ENCODE results near the gene PIAS1. TPM values are rescaled to one million over a fixed set of nuclear protein-coding genes. Genes with fewer than 3 reads are reported as not detected.
A peak's percentile ranks its signal among the peaks of the same experiment; 100 is the strongest.

PIAS1 gene
- total and polyA plus RNA-seq, 9 of the 15 experiments (the other 6 are each of a cell fraction or from before 2014, with no cell fraction given): 18.0 to 59.1 (median 28.5) TPM

DNA sequence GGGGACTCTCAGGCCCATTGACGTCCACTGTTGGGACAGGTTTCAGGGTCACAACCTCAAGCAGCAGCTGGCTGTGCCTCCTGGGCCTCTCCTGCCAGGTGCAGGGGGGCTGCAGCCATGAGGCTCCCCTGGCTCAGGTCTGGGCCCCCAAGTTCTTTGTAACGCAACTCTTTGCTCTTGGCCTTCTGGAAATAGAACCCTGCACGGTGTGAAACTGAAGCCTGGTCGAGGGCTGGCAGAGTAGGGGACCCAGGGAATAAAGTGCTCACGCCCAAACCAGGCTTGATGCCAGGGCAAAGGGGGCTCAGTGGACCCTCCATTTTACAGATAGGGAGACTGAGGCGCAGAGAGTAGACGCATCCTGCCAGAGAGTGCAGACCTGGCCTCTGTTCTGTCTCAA lies 150.2 kb downstream of the PIAS1 start:
- DNase-seq (ENCODE audit: extremely low read depth in 1 of 4, low spot score in 3 of 4) (no peak), ATAC-seq (no peak), FAIRE-seq (no peak)
- H4K20me1 ChIP-seq (replicated peaks; ENCODE audit: control insufficient read depth, insufficient read depth, low read length): 0 out of 2 replicates have a peak, but pooled peaks cover 7% of the 10 kb centered on the region
- no peak overlapping the region for H2AFZ ChIP-seq (ENCODE audit: low read depth, low read length)
- 95% methylated on average over 7 of the region's 7 CpGs for WGBS (ENCODE audit: insufficient coverage, low coverage, missing lambda C conversion rate)
- peaks cover 31% of the 10 kb centered on the region for H3K79me2 ChIP-seq (ENCODE audit: control insufficient read depth, insufficient read depth, low read length)
- intact Hi-C loops (cut with micrococcal nuclease): no loop called here
- H3K27me3 ChIP-seq (ENCODE audit: control insufficient read depth in 2 of 2, insufficient read depth in 2 of 2, low read length in 2 of 2): no peaks in the 10 kb centered on the region
- TF ChIP-seq ZNF23 (CRISPR knock-in tag; IDR thresholded peaks at IDR 0.05) (no peak), POLR2G (IDR thresholded peaks at IDR 0.05; ENCODE audit: low read depth, low read length) (peak; percentile 27; the same call in 1 of the 2 replicates)
- H3K4me1 ChIP-seq (replicated peaks in 1 of 2; ENCODE audit: control insufficient read depth in 2 of 2, insufficient read depth in 2 of 2, low read length in 2 of 2): peaks cover 14 to 37% of the 10 kb centered on the region in 2 experiments
- no peak overlapping the region for H3K4me2 ChIP-seq (ENCODE audit: insufficient read depth, low read length)
- no peak overlapping the region for H3K27ac ChIP-seq (ENCODE audit: extremely low read depth, low read depth, low read length)
- no peak overlapping the region for H3K4me3 ChIP-seq
- ChIA-PET CTCF (ENCODE audit: low intra/inter-chr PET ratio) (no interaction called here), POLR2A (no interaction called here)
- peaks cover 48% of the 10 kb centered on the region; the same call in 1 of the 3 replicates for H3K36me3 ChIP-seq (ENCODE audit: control insufficient read depth, insufficient read depth, low read length)
- H3K9ac ChIP-seq (ENCODE audit: insufficient read depth in 1 of 2, low read depth in 2 of 2, low read length in 2 of 2): peak overlapping the region in 1 of 2 experiments; percentile 79; a peak in 2 of 4 replicates
- H3K9me1 ChIP-seq (ENCODE audit: control insufficient read depth, insufficient read depth, low read length): no peaks in the 10 kb centered on the region
- in situ Hi-C loops (cut with MboI): no loop called here
- BruUV-seq (replicated peaks): no TSS peak
- no peaks in the 10 kb centered on the region for H3K9me3 ChIP-seq (replicated peaks; ENCODE audit: control insufficient read depth, insufficient read depth, low read depth, low read length)

- peak within 1 kb of the TSS; percentile 49 to 88 for H3K9ac ChIP-seq (ENCODE audit: insufficient read depth in 1 of 2, low read depth in 2 of 2, low read length in 2 of 2)
- peaks cover 31% of the 10 kb centered on the region for H3K79me2 ChIP-seq (ENCODE audit: control insufficient read depth, insufficient read depth, low read length)
- 98% methylated on average over 14 of the region's 16 CpGs for WGBS (ENCODE audit: insufficient coverage, low coverage, missing lambda C conversion rate)
- 0 out of 2 replicates have a peak, but pooled peaks cover 7% of the 10 kb centered on the region for H4K20me1 ChIP-seq (replicated peaks; ENCODE audit: control insufficient read depth, insufficient read depth, low read length)
- H3K9me1 ChIP-seq (ENCODE audit: control insufficient read depth, insufficient read depth, low read length): no peaks in the 10 kb centered on the region
- peaks cover 54% of the 10 kb centered on the region; the same call in 2 of the 3 replicates for H3K36me3 ChIP-seq (ENCODE audit: control insufficient read depth, insufficient read depth, low read length)
- TF ChIP-seq ZNF316 (IDR thresholded peaks at IDR 0.05): peak; percentile 52
- no peak for TF ChIP-seq WHSC1 (IDR thresholded peaks at IDR 0.05; ENCODE audit: low read length)
- TF ChIP-seq, protein P1, sequence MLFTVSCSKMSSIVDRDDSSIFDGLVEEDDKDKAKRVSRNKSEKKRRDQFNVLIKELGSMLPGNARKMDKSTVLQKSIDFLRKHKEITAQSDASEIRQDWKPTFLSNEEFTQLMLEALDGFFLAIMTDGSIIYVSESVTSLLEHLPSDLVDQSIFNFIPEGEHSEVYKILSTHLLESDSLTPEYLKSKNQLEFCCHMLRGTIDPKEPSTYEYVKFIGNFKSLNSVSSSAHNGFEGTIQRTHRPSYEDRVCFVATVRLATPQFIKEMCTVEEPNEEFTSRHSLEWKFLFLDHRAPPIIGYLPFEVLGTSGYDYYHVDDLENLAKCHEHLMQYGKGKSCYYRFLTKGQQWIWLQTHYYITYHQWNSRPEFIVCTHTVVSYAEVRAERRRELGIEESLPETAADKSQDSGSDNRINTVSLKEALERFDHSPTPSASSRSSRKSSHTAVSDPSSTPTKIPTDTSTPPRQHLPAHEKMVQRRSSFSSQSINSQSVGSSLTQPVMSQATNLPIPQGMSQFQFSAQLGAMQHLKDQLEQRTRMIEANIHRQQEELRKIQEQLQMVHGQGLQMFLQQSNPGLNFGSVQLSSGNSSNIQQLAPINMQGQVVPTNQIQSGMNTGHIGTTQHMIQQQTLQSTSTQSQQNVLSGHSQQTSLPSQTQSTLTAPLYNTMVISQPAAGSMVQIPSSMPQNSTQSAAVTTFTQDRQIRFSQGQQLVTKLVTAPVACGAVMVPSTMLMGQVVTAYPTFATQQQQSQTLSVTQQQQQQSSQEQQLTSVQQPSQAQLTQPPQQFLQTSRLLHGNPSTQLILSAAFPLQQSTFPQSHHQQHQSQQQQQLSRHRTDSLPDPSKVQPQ (CRISPR knock-in tag; IDR thresholded peaks at IDR 0.05; ENCODE audit: borderline replicate concordance): no peak
- peak; percentile 34; the same call in 1 of the 2 replicates for TF ChIP-seq POLR2G (IDR thresholded peaks at IDR 0.05; ENCODE audit: low read depth, low read length)
- peak within 1 kb of the TSS; percentile 32; the same call in 1 of the 2 replicates for H2AFZ ChIP-seq (ENCODE audit: low read depth, low read length)
- H3K9me3 ChIP-seq (replicated peaks; ENCODE audit: control insufficient read depth, insufficient read depth, low read depth, low read length): no peaks in the 10 kb centered on the region
- H3K4me1 ChIP-seq (replicated peaks in 1 of 2; ENCODE audit: control insufficient read depth in 2 of 2, insufficient read depth in 2 of 2, low read length in 2 of 2): peaks cover 14 to 38% of the 10 kb centered on the region in 2 experiments
- intact Hi-C loops (cut with micrococcal nuclease) (no loop called here), in situ Hi-C loops (cut with MboI) (no loop called here)
- BruUV-seq (replicated peaks): no TSS peak
- ATAC-seq (no peak), FAIRE-seq (no peak), DNase-seq (ENCODE audit: extremely low read depth in 1 of 4, low spot score in 3 of 4) (peak in 1 of 4 experiments; percentile 9)
- H3K4me3 ChIP-seq: peak within 1 kb of the TSS; percentile 27; the same call in 1 of the 2 replicates
- no peaks in the 10 kb centered on the region for H3K27me3 ChIP-seq (ENCODE audit: control insufficient read depth in 2 of 2, insufficient read depth in 2 of 2, low read length in 2 of 2)
- H3K4me2 ChIP-seq (ENCODE audit: insufficient read depth, low read length): peak within 1 kb of the TSS; percentile 65
- POLR2A ChIA-PET: interaction anchor here (0.6 to 1.3 kb wide), 5 partner anchors 12 to 311 kb away, joined by 3 to 4 read pairs (median 3); no protein-coding TSS in a partner anchor
- CTCF ChIA-PET (ENCODE audit: low intra/inter-chr PET ratio): no interaction called here
- peak within 1 kb of the TSS; percentile 75 for H3K27ac ChIP-seq (ENCODE audit: extremely low read depth, low read depth, low read length)
Measured at GRCh38 chr15:68204776-68205557, 150.9 kb downstream of the PIAS1 start, which contains the start of gene CALML4. Gene CALML4, minus strand, starts transcription at chr15:68205332. Its CDS starts 85 bp downstream, at chr15:68205247.

All from K562 (cell line).